22Rv1 (cell line): Measurements from ENCODE around the gene MBOAT7.

Experiments used
- ZFX ChIP-seq: fragments of 450-650 bp; IDR thresholded peaks from 2 replicates; pipeline ENCODE4 v1.6.1; 2017; ENCODE audit warnings: antibody characterized with exemption, borderline replicate concordance
- TF ChIP-seq, protein P1 (sequence below): fragments of 450-650 bp; IDR thresholded peaks from 2 replicates; pipeline ENCODE4 v1.5.1; 2017; ENCODE audit warnings: mild to moderate bottlenecking

GRCh38 chr19:54155694-54156093, 33.7 kb downstream of the MBOAT7 start:
- TF ChIP-seq, protein P1, sequence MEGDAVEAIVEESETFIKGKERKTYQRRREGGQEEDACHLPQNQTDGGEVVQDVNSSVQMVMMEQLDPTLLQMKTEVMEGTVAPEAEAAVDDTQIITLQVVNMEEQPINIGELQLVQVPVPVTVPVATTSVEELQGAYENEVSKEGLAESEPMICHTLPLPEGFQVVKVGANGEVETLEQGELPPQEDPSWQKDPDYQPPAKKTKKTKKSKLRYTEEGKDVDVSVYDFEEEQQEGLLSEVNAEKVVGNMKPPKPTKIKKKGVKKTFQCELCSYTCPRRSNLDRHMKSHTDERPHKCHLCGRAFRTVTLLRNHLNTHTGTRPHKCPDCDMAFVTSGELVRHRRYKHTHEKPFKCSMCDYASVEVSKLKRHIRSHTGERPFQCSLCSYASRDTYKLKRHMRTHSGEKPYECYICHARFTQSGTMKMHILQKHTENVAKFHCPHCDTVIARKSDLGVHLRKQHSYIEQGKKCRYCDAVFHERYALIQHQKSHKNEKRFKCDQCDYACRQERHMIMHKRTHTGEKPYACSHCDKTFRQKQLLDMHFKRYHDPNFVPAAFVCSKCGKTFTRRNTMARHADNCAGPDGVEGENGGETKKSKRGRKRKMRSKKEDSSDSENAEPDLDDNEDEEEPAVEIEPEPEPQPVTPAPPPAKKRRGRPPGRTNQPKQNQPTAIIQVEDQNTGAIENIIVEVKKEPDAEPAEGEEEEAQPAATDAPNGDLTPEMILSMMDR: no peak
- no peak for TF ChIP-seq ZFX
